A549 (cell line): ENCODE results near the gene TDRD1. TPM values are rescaled to one million over a fixed set of nuclear protein-coding genes. Genes with fewer than 3 reads are reported as not detected.

Experiments
- ATAC-seq, 2 experiments: fragments of 200-7000 bp in 1 of 2; fragments of >200 bp in 1 of 2; cut with Nextera tagmentation in 1 of 2; cut with Tn5 transposase in 1 of 2; 3 replicates each; pipeline versions ENCODE4 v1.8.0 to v1.9.1; 2018 to 2020; ENCODE audit warnings: mild to moderate bottlenecking in 1 of 2, moderate library complexity in 1 of 2
- CTCF ChIA-PET: fragments of 300-600 bp; sonication (Branson Sonifier 250); formaldehyde crosslinking; extraction: SDS; loops from one replicate; lab custom pipeline; 2021; ENCODE audit warnings: antibody characterized with exemption, inconsistent platforms; lab: Yijun Ruan, JAX
- POLR2A ChIA-PET: fragments of 350-600 bp; formaldehyde crosslinking; extraction: SDS; loops from one replicate; lab custom pipeline; 2021; ENCODE audit warnings: antibody characterized with exemption, inconsistent platforms; lab: Yijun Ruan, JAX
- DNase-seq, 2 experiments: peaks; one replicate each; pipeline versions ENCODE4 v3.0.0 to v3.0.0-alpha.2; 2011 to 2016; ENCODE audit warnings: low read depth in 1 of 2, low spot score in 1 of 2
- FAIRE-seq: peaks from 2 replicates; lab custom pipeline; 2011; peaks lifted over from hg19 to GRCh38; lab: Jason Lieb, UNC
- H3K27ac ChIP-seq, 2 experiments: fragments of >200 bp; sonication (Bioruptor Twin); formaldehyde crosslinking; 3 replicates each; pipeline ENCODE4 v1.5.1; 2016 to 2017
- H3K4me1 ChIP-seq: fragments of >200 bp; sonication (Bioruptor Twin); formaldehyde crosslinking; 3 replicates; pipeline ENCODE4 v1.6.1; 2016
- H3K4me2 ChIP-seq: fragments of >200 bp; sonication (Bioruptor Twin); formaldehyde crosslinking; 3 replicates; pipeline ENCODE4 v1.6.1; 2016
- H3K4me3 ChIP-seq: fragments of >200 bp; sonication (Bioruptor Twin); formaldehyde crosslinking; 3 replicates; pipeline ENCODE4 v1.5.1; 2016
- H3K9me3 ChIP-seq: fragments of >200 bp; sonication (Bioruptor Twin); formaldehyde crosslinking; 3 replicates; pipeline ENCODE4 v1.6.1; 2016
- CBX2 ChIP-seq: fragments of 200-600 bp; sonication (generic); IDR thresholded peaks from 2 replicates; pipeline ENCODE4 v1.6.1; 2016; ENCODE audit warnings: low read depth, mild to moderate bottlenecking, borderline replicate concordance
- EHMT2 ChIP-seq: fragments of 200-600 bp; sonication (generic); IDR thresholded peaks from 2 replicates; pipeline ENCODE4 v1.6.1; 2016; ENCODE audit warnings: antibody characterized with exemption, low read depth, mild to moderate bottlenecking, moderate library complexity
- EP300 ChIP-seq, 2 experiments: fragments of >200 bp; sonication (Bioruptor Twin); formaldehyde crosslinking; IDR thresholded peaks; 2 replicates in 1 of 2; 3 replicates in 1 of 2; pipeline ENCODE4 v1.6.1; 2016 to 2017
- GATA3 ChIP-seq: IDR thresholded peaks from 2 replicates; pipeline ENCODE4 v1.6.1; 2012; ENCODE audit warnings: borderline replicate concordance
- HDAC2 ChIP-seq: fragments of 200-600 bp; sonication (generic); IDR thresholded peaks from 2 replicates; pipeline ENCODE4 v1.6.1; 2016
- MYC ChIP-seq: IDR thresholded peaks from 2 replicates; pipeline ENCODE4 v1.6.1; 2012; ENCODE audit warnings: mild to moderate bottlenecking, inconsistent platforms, low read length, improper control_type of control experiment, borderline replicate concordance
- NR3C1 ChIP-seq: fragments of >200 bp; sonication (Bioruptor Twin); formaldehyde crosslinking; IDR thresholded peaks from 3 replicates; pipeline ENCODE4 v1.6.1; 2017
- POLR2AphosphoS2 ChIP-seq: conservative IDR thresholded peaks from 2 replicates; pipeline ENCODE4 v1.6.1; 2012; ENCODE audit warnings: low read length, improper control_type of control experiment, inconsistent platforms
- RNF2 ChIP-seq: fragments of 200-600 bp; sonication (generic); IDR thresholded peaks from 2 replicates; pipeline ENCODE4 v1.6.1; 2016; ENCODE audit warnings: low read depth, mild to moderate bottlenecking, antibody characterized with exemption, moderate library complexity, borderline replicate concordance
- ZC3H11A ChIP-seq: fragments of 450-650 bp; IDR thresholded peaks from 2 replicates; pipeline ENCODE4 v1.6.1; 2014; ENCODE audit warnings: antibody characterized with exemption, mild to moderate bottlenecking
- ZNF302 ChIP-seq: fragments of 250-450 bp; sonication (Bioruptor Pico); IDR thresholded peaks from 2 replicates; pipeline ENCODE4 v1.9.0; 2021; ENCODE audit warnings: inconsistent platforms, mild to moderate bottlenecking, moderate library complexity
- WGBS: methylation state at CpG from one replicate; pipeline ENCODE4 v1.1.6; 2017; ENCODE audit errors: missing lambda C conversion rate; 5-methylcytosine and 5-hydroxymethylcytosine counted together
- polyA plus RNA-seq, 4 experiments: library from polyadenylated mRNA; depleted of rRNA in 3 of 4; stranded (reverse); fragments of >200 nt; fragmentation: RNase III in 1 of 4; extraction: RNeasy Plus Mini Kit Qiagen cat#74134 plus additional on column Dnase treatment in 1 of 4; gene quantifications; 2 replicates in 3 of 4; 3 replicates in 1 of 4; pipeline ENCODE4 v1.2.3, GENCODE V29; 2011 to 2017
- TF ChIP-seq, protein P1 (sequence below): fragments of 200-600 bp; sonication (generic); IDR thresholded peaks from 2 replicates; pipeline ENCODE4 v1.6.1; 2016; ENCODE audit warnings: antibody characterized with exemption, mild to moderate bottlenecking, moderate library complexity
- TF ChIP-seq, protein P2 (sequence below): fragments of >200 bp; sonication (Bioruptor Twin); formaldehyde crosslinking; IDR thresholded peaks from 3 replicates; pipeline ENCODE4 v1.5.1; 2016
- TF ChIP-seq, protein P3 (sequence below): fragments of 150-350 bp; IDR thresholded peaks from 2 replicates; pipeline ENCODE4 v1.6.1; 2014; ENCODE audit warnings: low read depth, mild to moderate bottlenecking, low read length
- TF ChIP-seq, protein P4 (sequence below): IDR thresholded peaks from 2 replicates; pipeline ENCODE4 v1.6.1; 2012; ENCODE audit warnings: low read depth, borderline replicate concordance

Gene TDRD1
- polyA plus RNA-seq, 2 of the 4 experiments (the other 2 are of a cell fraction), result not detected

DNA sequence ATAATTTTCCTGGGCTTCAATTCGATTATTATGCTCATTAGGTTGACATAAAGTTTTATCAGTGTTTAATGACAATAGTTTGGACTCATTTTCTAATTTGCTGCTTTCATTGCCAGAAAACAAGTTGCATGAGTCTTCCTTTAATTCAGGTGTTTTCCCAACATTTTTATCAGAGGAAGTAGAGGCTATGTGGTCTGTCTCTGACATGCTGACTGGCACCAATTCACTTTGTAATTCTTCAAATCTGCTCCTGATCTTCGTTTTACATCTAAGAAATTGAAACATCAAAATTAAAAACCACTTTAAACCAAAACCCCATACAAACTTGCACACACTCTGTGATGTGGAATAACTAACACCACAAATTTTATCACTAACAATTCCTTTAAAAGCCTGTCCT lies 16.1 kb upstream of the TDRD1 start:
- H3K4me1 ChIP-seq, result no peaks in the 10 kb centered on the region
- no peak overlapping the region for H3K4me2 ChIP-seq
- WGBS, result 65% methylated on average over 2 of the region's 2 CpGs
- no peak for DNase-seq
- H3K27ac ChIP-seq, result no peak overlapping the region
- no peak for ATAC-seq
- 0 out of 3 replicates have a peak, but pooled peaks cover under 1% of the 10 kb centered on the region for H3K9me3 ChIP-seq
- CTCF ChIA-PET, result no interaction called here
- TF ChIP-seq EHMT2 (no peak), GATA3 (no peak), ZNF302 (no peak), POLR2AphosphoS2 (no peak), EP300 (IDR thresholded peaks at IDR 0.05) (no peak), NR3C1 (no peak), RNF2 (no peak), MYC (no peak)
- TF ChIP-seq, protein P1, sequence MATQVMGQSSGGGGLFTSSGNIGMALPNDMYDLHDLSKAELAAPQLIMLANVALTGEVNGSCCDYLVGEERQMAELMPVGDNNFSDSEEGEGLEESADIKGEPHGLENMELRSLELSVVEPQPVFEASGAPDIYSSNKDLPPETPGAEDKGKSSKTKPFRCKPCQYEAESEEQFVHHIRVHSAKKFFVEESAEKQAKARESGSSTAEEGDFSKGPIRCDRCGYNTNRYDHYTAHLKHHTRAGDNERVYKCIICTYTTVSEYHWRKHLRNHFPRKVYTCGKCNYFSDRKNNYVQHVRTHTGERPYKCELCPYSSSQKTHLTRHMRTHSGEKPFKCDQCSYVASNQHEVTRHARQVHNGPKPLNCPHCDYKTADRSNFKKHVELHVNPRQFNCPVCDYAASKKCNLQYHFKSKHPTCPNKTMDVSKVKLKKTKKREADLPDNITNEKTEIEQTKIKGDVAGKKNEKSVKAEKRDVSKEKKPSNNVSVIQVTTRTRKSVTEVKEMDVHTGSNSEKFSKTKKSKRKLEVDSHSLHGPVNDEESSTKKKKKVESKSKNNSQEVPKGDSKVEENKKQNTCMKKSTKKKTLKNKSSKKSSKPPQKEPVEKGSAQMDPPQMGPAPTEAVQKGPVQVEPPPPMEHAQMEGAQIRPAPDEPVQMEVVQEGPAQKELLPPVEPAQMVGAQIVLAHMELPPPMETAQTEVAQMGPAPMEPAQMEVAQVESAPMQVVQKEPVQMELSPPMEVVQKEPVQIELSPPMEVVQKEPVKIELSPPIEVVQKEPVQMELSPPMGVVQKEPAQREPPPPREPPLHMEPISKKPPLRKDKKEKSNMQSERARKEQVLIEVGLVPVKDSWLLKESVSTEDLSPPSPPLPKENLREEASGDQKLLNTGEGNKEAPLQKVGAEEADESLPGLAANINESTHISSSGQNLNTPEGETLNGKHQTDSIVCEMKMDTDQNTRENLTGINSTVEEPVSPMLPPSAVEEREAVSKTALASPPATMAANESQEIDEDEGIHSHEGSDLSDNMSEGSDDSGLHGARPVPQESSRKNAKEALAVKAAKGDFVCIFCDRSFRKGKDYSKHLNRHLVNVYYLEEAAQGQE, result no peak
- TF ChIP-seq, protein P2, sequence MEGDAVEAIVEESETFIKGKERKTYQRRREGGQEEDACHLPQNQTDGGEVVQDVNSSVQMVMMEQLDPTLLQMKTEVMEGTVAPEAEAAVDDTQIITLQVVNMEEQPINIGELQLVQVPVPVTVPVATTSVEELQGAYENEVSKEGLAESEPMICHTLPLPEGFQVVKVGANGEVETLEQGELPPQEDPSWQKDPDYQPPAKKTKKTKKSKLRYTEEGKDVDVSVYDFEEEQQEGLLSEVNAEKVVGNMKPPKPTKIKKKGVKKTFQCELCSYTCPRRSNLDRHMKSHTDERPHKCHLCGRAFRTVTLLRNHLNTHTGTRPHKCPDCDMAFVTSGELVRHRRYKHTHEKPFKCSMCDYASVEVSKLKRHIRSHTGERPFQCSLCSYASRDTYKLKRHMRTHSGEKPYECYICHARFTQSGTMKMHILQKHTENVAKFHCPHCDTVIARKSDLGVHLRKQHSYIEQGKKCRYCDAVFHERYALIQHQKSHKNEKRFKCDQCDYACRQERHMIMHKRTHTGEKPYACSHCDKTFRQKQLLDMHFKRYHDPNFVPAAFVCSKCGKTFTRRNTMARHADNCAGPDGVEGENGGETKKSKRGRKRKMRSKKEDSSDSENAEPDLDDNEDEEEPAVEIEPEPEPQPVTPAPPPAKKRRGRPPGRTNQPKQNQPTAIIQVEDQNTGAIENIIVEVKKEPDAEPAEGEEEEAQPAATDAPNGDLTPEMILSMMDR, result no peak
- TF ChIP-seq, protein P3, sequence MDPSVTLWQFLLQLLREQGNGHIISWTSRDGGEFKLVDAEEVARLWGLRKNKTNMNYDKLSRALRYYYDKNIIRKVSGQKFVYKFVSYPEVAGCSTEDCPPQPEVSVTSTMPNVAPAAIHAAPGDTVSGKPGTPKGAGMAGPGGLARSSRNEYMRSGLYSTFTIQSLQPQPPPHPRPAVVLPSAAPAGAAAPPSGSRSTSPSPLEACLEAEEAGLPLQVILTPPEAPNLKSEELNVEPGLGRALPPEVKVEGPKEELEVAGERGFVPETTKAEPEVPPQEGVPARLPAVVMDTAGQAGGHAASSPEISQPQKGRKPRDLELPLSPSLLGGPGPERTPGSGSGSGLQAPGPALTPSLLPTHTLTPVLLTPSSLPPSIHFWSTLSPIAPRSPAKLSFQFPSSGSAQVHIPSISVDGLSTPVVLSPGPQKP, result no peak
- TF ChIP-seq, all 56 proteins: peak for 0
- no peak overlapping the region for H3K4me3 ChIP-seq
- no peak for FAIRE-seq
- POLR2A ChIA-PET, result no interaction called here

DNA sequence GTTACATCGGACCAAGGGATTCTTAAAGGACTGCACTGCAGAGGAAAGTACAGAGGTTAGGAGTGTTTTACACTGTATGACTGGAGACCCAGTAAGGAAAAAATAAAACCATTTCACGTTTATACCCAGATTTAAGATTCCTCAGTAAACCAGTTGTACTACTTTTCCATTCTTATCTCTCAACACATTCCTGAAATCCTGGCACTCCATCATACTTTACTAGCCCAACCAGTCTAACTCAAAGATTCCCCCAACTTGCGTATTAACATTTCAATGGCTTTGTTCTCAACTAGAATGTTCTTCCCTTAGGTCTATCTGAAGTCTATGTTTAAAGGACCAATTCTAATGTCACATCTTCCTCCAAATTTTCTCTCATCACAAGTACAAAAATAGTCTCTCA lies 13.1 kb upstream of the TDRD1 start:
- POLR2A ChIA-PET, result no interaction called here
- DNase-seq, result no peak
- TF ChIP-seq ZC3H11A, result no peak
- TF ChIP-seq, all 56 proteins: peak for 0
- no peaks in the 10 kb centered on the region for H3K4me1 ChIP-seq
- WGBS, result 91% methylated on average over 3 of the region's 3 CpGs
- CTCF ChIA-PET, result interaction anchor here (0.6 kb wide), 1 partner anchor 8 kb away, joined by 3 read pairs; the partner anchor contains the start of gene CCDC186
- no peak overlapping the region for H3K4me3 ChIP-seq
- FAIRE-seq, result no peak
- H3K27ac ChIP-seq, result no peak overlapping the region
- H3K9me3 ChIP-seq, result peaks cover 9% of the 10 kb centered on the region; the same call in 2 of the 3 replicates
- no peak for ATAC-seq
- no peak overlapping the region for H3K4me2 ChIP-seq

DNA sequence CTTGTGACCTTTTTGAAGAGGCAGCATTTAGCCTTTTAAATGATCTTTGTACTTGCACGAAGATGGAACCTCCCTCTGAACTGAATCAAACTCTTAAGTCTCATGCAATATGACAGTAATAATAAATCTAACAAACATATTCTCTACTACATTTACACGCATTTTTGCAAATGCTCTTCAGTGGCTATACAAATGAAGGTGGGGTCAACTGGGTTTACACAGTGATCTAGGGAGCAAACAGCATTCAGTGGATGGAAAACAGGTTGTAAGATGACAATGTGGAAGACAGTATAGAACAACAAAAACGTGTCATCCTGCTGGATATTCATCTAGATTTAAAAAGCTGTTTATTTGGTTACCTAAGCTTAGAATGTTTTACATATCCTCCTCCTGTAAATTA lies 12.7 kb upstream of the TDRD1 start:
- Histone ChIP-seq H3K4me2 (no peak overlapping the region), H3K4me1 (no peaks in the 10 kb centered on the region), H3K9me3 (peaks cover 9% of the 10 kb centered on the region; the same call in 2 of the 3 replicates), H3K4me3 (no peak overlapping the region), H3K27ac (no peak overlapping the region)
- POLR2A ChIA-PET, result no interaction called here
- CTCF ChIA-PET, result interaction anchor here (0.8 kb wide), 1 partner anchor 461 kb away, joined by 3 read pairs; no protein-coding TSS in a partner anchor
- no peak for TF ChIP-seq CBX2
- TF ChIP-seq GATA3, result no peak
- no peak for TF ChIP-seq ZNF302
- TF ChIP-seq HDAC2, result no peak
- TF ChIP-seq, protein P4, sequence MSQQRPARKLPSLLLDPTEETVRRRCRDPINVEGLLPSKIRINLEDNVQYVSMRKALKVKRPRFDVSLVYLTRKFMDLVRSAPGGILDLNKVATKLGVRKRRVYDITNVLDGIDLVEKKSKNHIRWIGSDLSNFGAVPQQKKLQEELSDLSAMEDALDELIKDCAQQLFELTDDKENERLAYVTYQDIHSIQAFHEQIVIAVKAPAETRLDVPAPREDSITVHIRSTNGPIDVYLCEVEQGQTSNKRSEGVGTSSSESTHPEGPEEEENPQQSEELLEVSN, result no peak
- no peak for ATAC-seq
- WGBS, result 61% methylated on average over 3 of the region's 3 CpGs
- FAIRE-seq, result no peak
- DNase-seq, result no peak
